Osteocyte (in vitro differentiated cells): ENCODE results near the gene SIK3. TPM values are rescaled to one million over a fixed set of nuclear protein-coding genes. Genes with fewer than 3 reads are reported as not detected.

Experiments used
- DNase-seq: peaks from one replicate; pipeline ENCODE4 v3.0.0; 2021; ENCODE audit warnings: mixed read lengths; ENCODE audit not compliant: unreplicated experiment; ENCODE audit errors: extremely low spot score
- H3K27ac Mint-ChIP-seq: one replicate; pipeline ENCODE4 v1.8.0; 2021; ENCODE audit warnings: mild to moderate bottlenecking, mixed read lengths; ENCODE audit not compliant: unreplicated experiment
- H3K27me3 Mint-ChIP-seq: one replicate; pipeline ENCODE4 v1.8.0; 2021; ENCODE audit warnings: mixed read lengths; ENCODE audit not compliant: unreplicated experiment
- H3K36me3 Mint-ChIP-seq: one replicate; pipeline ENCODE4 v1.8.0; 2021; ENCODE audit warnings: mixed read lengths; ENCODE audit not compliant: unreplicated experiment
- H3K4me1 Mint-ChIP-seq: one replicate; pipeline ENCODE4 v1.8.0; 2021; ENCODE audit warnings: mixed read lengths; ENCODE audit not compliant: unreplicated experiment
- H3K4me3 Mint-ChIP-seq: one replicate; pipeline ENCODE4 v1.8.0; 2021; ENCODE audit warnings: mild to moderate bottlenecking, moderate library complexity, mixed read lengths; ENCODE audit not compliant: unreplicated experiment
- H3K9me3 Mint-ChIP-seq: one replicate; pipeline ENCODE4 v1.8.0; 2021; ENCODE audit warnings: mixed read lengths; ENCODE audit not compliant: unreplicated experiment
- total RNA-seq: library from RNA; stranded (reverse); gene quantifications from 2 replicates; pipeline ENCODE4 v1.2.1, GENCODE V29; 2021
- TF ChIP-seq, protein P1 (sequence below): fragments of 200-600 bp; sonication (generic); IDR thresholded peaks from 2 replicates; pipeline ENCODE4 v1.5.0; 2021; ENCODE audit warnings: antibody characterized with exemption, mild to moderate bottlenecking, moderate library complexity

SIK3 gene
- total RNA-seq, 1 donor from 2014 or later, result 29.5 TPM

DNA sequence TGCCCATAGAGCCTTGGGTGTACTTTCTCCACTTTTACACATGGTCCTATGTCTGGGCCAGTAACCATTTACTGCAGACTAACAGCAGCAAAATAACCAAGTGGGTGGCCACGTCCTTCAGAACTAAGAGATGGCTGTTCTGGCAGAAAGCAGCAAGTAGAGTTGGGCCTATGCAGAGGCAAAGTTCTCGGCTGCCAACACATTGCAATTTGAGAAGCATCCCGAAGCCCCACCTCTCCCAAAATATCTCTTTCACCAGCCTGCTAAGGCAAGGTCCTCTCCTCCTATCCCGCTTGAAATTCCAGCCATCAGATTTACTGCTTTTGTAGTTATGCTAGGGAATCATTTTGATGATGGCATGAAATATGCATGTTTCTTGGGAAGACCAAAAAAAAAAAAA lies 142.3 kb downstream of the SIK3 start:
- TF ChIP-seq, protein P1, sequence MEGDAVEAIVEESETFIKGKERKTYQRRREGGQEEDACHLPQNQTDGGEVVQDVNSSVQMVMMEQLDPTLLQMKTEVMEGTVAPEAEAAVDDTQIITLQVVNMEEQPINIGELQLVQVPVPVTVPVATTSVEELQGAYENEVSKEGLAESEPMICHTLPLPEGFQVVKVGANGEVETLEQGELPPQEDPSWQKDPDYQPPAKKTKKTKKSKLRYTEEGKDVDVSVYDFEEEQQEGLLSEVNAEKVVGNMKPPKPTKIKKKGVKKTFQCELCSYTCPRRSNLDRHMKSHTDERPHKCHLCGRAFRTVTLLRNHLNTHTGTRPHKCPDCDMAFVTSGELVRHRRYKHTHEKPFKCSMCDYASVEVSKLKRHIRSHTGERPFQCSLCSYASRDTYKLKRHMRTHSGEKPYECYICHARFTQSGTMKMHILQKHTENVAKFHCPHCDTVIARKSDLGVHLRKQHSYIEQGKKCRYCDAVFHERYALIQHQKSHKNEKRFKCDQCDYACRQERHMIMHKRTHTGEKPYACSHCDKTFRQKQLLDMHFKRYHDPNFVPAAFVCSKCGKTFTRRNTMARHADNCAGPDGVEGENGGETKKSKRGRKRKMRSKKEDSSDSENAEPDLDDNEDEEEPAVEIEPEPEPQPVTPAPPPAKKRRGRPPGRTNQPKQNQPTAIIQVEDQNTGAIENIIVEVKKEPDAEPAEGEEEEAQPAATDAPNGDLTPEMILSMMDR, result no peak
- peaks cover 17% of the 10 kb centered on the region for H3K4me1 Mint-ChIP-seq
- H3K9me3 Mint-ChIP-seq, result no peaks in the 10 kb centered on the region
- H3K36me3 Mint-ChIP-seq, result peaks cover 18% of the 10 kb centered on the region
- H3K4me3 Mint-ChIP-seq, result no peak overlapping the region
- no peak for DNase-seq
- H3K27ac Mint-ChIP-seq, result no peak overlapping the region
- no peaks in the 10 kb centered on the region for H3K27me3 Mint-ChIP-seq

DNA sequence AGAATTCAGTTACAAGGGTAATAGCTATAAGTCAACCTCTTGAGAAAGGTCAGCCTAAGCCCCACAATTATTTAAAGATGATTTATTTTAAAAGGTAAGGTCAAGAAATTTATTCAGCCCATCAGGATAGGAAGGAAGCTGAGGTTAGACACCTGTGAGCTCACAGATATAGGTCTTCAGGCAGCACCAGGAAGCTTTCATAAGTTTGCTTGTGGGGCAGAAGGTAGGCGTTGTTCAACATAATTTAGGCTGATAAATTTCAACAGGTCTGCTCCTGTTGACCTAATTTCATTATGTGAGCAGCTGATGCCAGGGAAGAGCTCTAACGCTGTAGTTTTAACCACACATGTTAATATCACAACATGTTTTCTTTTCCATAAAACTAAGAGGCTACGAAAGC lies 142.7 kb downstream of the SIK3 start:
- no peak for DNase-seq
- Mint-ChIP-seq H3K27me3 (no peaks in the 10 kb centered on the region), H3K9me3 (no peaks in the 10 kb centered on the region), H3K27ac (no peak overlapping the region), H3K4me1 (peaks cover 12% of the 10 kb centered on the region), H3K36me3 (peaks cover 22% of the 10 kb centered on the region), H3K4me3 (no peak overlapping the region)
- TF ChIP-seq, protein P1, result no peak

DNA sequence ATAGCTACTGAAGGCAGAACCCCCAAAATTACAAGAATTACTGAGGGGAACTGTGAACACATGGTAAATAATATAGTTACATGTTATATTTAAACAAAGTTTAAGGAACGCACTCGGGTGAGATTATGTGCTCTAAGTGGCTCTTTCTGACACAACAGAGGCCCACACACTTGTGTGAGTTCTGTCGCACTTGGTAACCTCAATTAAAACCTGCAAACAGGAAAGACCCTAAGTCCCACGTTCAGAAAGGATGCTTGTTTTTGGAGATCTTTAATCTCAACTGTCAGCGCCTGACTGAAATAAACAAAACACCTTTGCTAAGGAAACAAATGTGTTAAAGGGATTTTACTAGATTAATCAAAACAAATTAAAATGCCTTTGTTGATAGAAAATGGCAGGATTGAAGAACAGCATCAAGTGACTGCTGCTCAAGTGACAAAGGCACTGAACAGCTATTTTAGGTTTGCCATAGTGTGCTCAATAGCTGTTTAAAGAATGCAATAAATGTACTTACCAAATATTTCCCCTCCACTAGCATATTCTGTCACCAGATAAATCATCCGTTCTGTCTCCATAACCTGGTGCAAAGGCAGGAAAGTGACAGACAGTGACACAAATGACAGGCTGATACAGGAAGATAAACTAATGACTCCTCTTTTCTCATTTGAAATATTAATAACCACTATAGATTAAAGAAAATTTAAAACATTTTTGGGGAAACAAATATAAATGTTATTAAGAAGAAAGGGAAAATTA lies 144.5 kb downstream of the SIK3 start:
- DNase-seq, result no peak
- no peak overlapping the region for H3K27ac Mint-ChIP-seq

DNA sequence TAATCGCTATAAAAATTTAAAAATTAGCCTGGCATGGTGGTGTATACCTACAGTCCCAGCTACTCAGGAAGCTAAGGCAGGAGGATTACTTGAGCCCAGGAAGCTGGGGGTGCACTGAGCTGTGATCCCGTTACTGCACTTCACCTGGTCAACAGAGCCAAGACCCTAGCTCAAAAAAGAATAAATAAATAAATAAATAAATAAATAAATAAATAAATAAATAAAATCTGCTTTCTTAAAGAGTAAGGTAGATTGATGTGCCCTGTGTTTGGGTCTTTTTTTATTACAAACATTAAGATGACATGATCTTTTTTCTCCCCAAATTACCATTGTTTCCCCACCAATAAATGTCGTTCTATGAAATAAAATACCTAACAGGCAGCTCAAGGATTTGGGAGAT lies 146.5 kb downstream of the SIK3 start:
- Mint-ChIP-seq H3K4me1 (peaks cover 3% of the 10 kb centered on the region), H3K36me3 (peaks cover 29% of the 10 kb centered on the region), H3K4me3 (no peak overlapping the region), H3K27me3 (no peaks in the 10 kb centered on the region), H3K27ac (no peak overlapping the region), H3K9me3 (no peaks in the 10 kb centered on the region)
- no peak for DNase-seq
- TF ChIP-seq, protein P1, result no peak

More for the DNA sequence above, 144.5 kb downstream of the SIK3 start:
- no peaks in the 10 kb centered on the region for H3K27me3 Mint-ChIP-seq
- H3K36me3 Mint-ChIP-seq, result peaks cover 33% of the 10 kb centered on the region
- H3K4me3 Mint-ChIP-seq, result no peak overlapping the region
- H3K4me1 Mint-ChIP-seq, result peaks cover 6% of the 10 kb centered on the region
- TF ChIP-seq, protein P1, result no peak
- no peaks in the 10 kb centered on the region for H3K9me3 Mint-ChIP-seq

DNA sequence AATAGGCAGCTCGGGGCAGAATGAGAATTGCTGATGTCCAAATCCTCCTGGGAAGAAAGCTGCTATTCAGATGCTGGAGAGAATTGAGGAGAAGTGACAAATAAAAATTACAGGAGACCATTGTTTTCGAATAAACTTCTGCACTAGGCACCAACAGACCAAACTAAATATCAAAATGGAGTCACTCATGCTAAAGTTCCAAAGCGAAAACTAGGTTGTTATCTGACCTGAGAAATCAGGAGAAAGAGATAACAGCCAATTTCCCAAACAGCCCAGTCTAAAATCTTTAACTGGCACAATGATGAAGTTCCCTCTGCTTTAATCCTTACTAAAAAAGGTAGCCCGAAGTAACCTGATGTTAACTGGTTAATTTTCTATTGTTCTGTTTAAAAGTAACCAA lies 148.0 kb downstream of the SIK3 start:
- DNase-seq, result no peak
- Mint-ChIP-seq H3K9me3 (no peaks in the 10 kb centered on the region), H3K27me3 (no peaks in the 10 kb centered on the region), H3K4me1 (peaks cover 3% of the 10 kb centered on the region), H3K27ac (no peak overlapping the region), H3K4me3 (no peak overlapping the region), H3K36me3 (peaks cover 23% of the 10 kb centered on the region)
- TF ChIP-seq, protein P1, result no peak
